Measurements from ENCODE around the gene ETFB. TPM values are rescaled to one million over a fixed set of nuclear protein-coding genes. Genes with fewer than 3 reads are reported as not detected.

The ETFB gene
- total and polyA plus RNA-seq, 10 of the 15 experiments (the other 5 are each of a cell fraction or from before 2014, with no cell fraction given), result 15.1 to 166 (median 87.8) TPM

- 41% methylated on average over 46 of the region's 75 CpGs for WGBS (ENCODE audit: insufficient coverage, insufficient replicate concordance, low lambda C conversion rate, missing lambda C conversion rate)
- H2AFZ ChIP-seq (ENCODE audit: control insufficient read depth, low read depth, low read length), result no peak overlapping the region
- TF ChIP-seq GATAD2B (conservative IDR thresholded peaks at IDR 0.05; ENCODE audit: low read depth) (no peak), BHLHE40 (IDR thresholded peaks at IDR 0.05; ENCODE audit: borderline replicate concordance in 1 of 2, low read depth in 2 of 2, low read length in 1 of 2) (no peak), EED (IDR thresholded peaks at IDR 0.05; ENCODE audit: low read depth) (no peak), YY1 (IDR thresholded peaks at IDR 0.05; ENCODE audit: low read depth, low read length) (no peak), CHD2 (IDR thresholded peaks at IDR 0.05; ENCODE audit: borderline replicate concordance, low read depth, low read length) (no peak), HSF1 (IDR thresholded peaks at IDR 0.05; ENCODE audit: low read depth, low read length) (no peak), CEBPB (IDR thresholded peaks at IDR 0.05; ENCODE audit: borderline replicate concordance in 1 of 2, low read depth in 2 of 2, low read length in 2 of 2) (no peak), ZBTB33 (IDR thresholded peaks at IDR 0.05) (no peak), FOXK2 (IDR thresholded peaks at IDR 0.05) (no peak), NFXL1 (IDR thresholded peaks at IDR 0.05; ENCODE audit: borderline replicate concordance) (no peak), NFYA (IDR thresholded peaks at IDR 0.05; ENCODE audit: borderline replicate concordance, low read depth, low read length) (no peak), ZBTB40 (IDR thresholded peaks at IDR 0.05; ENCODE audit: borderline replicate concordance) (no peak), RELA (IDR thresholded peaks at IDR 0.05; ENCODE audit: borderline replicate concordance, partially characterized antibody) (no peak)
These were observed 38.9 kb downstream of the ETFB start for GRCh38 chr19:51327066-51328001.

More at GRCh38 chr19:51327066-51328001, 38.9 kb downstream of the ETFB start:
- no peak for DNase-seq (ENCODE audit: low read depth, low spot score)
- BruUV-seq (replicated peaks), result no TSS peak
- Histone ChIP-seq H3K9ac (ENCODE audit: control insufficient read depth, insufficient read depth, low read length) (no peak overlapping the region), H3K4me3 (no peak overlapping the region), H3K9me3 (replicated peaks; ENCODE audit: control insufficient read depth, insufficient read depth, low read length) (no peaks in the 10 kb centered on the region), H3K4me1 (ENCODE audit: control insufficient read depth, insufficient read depth, low read length) (no peaks in the 10 kb centered on the region), H3K79me2 (ENCODE audit: control insufficient read depth, insufficient read depth, low read length) (no peaks in the 10 kb centered on the region), H4K20me1 (ENCODE audit: control insufficient read depth, insufficient read depth) (no peaks in the 10 kb centered on the region), H3K36me3 (ENCODE audit: control insufficient read depth in 2 of 2, insufficient read depth in 2 of 2, low read length in 1 of 2) (no peaks in the 10 kb centered on the region), H3K4me2 (ENCODE audit: control insufficient read depth, insufficient read depth) (0 out of 2 replicates have a peak overlapping the region, but pooled peaks have one; percentile 48), H3K27me3 (replicated peaks in 1 of 2; ENCODE audit: control insufficient read depth in 2 of 2, insufficient read depth in 2 of 2, low read length in 1 of 2) (no peaks in the 10 kb centered on the region), H3K27ac (ENCODE audit: control insufficient read depth, insufficient read depth) (no peak overlapping the region)
- SMC1A ChIA-PET (ENCODE audit: uncharacterized antibody, unreplicated experiment), result no interaction called here
- no peak for FAIRE-seq
- in situ Hi-C loops (cut with MboI), result no loop called here
- RAD21 ChIA-PET (ENCODE audit: unreplicated experiment), result no interaction called here
- intact Hi-C loops (cut with micrococcal nuclease; ENCODE audit: unreplicated experiment), result no loop called here
- CTCF ChIA-PET, result no interaction called here
- POLR2A ChIA-PET, result no interaction called here
- peak; percentile 59; the same call in 2 of the 3 replicates for ATAC-seq
